Ramos (cell line): ENCODE measurements around the gene ERVFRD-1.

Experiments
- in situ Hi-C: fragments of 300-500 bp; cut with MboI; formaldehyde crosslinking; loops from one replicate; pipeline ENCODE4 v1.14.3; 2022; ENCODE audit warnings: low sequenced_read_pairs; ENCODE audit not compliant: unreplicated experiment

ERVFRD-1 gene

GRCh38 chr6:11062083-11062482 is 49.4 kb downstream of the ERVFRD-1 start:
- in situ Hi-C loops, result loop anchor here (10.0 kb wide), 1 partner anchor 587 kb away; no protein-coding TSS in a partner anchor

GRCh38 chr6:11058406-11058805 is 53.1 kb downstream of the ERVFRD-1 start:
- in situ Hi-C loops, result no loop called here

- in situ Hi-C loops, result no loop called here
Observed at GRCh38 chr6:11056871-11057270, 54.7 kb downstream of the ERVFRD-1 start.

DNA sequence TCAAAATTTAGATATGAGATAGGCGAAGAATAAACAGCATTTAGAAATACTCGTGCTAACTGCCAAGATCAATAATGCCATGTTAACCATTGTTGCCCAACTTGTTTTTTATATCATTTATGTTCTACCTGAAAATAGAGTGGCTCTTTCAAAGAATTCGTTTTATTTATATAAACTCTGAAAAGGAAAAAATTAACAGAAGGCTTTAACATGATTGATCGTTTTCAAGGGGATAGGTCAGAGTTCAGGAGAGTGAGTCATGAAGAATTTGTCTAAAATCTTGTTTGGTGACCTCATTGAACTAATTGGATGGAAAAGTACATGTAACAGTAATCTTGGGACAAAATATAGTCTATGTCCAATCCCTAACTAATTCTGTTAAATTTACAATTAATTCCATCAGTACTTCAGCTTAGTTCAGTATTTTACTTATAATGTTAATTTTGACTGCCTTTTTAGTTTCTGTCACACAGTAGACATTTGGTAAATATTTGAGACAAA is 56.3 kb downstream of the ERVFRD-1 start:
- in situ Hi-C loops, result no loop called here

DNA sequence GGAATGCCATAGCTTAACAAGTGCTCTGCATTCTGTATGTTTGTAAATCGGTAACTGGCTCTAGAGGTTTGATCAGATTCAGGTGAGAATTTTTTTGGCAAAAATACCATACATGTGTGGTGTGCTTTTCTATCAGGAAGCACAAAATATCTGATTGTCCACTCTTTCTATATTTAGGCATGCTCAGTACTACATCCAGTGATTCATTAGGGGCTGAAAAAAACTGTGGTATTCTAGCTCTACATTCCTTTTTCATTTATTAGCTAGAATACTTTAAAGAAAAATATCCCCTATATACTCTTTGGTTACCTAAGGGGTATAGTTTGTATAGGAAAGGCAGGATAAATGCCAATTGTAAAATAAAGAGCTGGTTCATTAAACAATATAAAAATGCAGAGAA is 56.8 kb downstream of the ERVFRD-1 start:
- in situ Hi-C loops, result no loop called here

DNA sequence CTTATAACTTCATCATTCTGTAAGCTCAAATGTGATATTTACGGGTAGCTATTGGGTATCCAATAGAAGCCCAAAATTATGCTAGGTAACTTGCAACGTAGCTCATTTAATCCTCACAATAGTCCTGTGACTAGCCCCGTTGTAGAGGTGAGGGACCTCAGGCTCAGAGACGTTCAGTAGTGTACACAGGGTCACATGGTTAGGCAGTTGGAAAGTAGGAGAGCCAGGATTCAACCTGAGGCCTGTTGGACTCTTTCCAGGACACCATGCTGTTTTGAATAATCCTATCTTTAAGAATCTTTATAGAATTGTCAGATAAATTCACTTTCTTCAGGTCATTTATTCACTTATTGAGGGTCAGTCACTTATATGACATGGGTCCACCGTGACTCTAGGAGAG is 58.2 kb downstream of the ERVFRD-1 start:
- in situ Hi-C loops, result no loop called here
